SIG-M5 treated with dmso at 0.1 percent for 504 hours (cell line): ENCODE data around the gene CAND2.
"Not testable (repeated sequence)": the region's sequence is repeated elsewhere in the genome, so short reads cannot be mapped to it uniquely, and the experiment has no call there.

Source experiments
- DNase-seq: peaks from one replicate; lab custom pipeline; 2025; ENCODE audit not compliant: unreplicated experiment; lab: John Stamatoyannopoulos, UW

Gene CAND2

DNA sequence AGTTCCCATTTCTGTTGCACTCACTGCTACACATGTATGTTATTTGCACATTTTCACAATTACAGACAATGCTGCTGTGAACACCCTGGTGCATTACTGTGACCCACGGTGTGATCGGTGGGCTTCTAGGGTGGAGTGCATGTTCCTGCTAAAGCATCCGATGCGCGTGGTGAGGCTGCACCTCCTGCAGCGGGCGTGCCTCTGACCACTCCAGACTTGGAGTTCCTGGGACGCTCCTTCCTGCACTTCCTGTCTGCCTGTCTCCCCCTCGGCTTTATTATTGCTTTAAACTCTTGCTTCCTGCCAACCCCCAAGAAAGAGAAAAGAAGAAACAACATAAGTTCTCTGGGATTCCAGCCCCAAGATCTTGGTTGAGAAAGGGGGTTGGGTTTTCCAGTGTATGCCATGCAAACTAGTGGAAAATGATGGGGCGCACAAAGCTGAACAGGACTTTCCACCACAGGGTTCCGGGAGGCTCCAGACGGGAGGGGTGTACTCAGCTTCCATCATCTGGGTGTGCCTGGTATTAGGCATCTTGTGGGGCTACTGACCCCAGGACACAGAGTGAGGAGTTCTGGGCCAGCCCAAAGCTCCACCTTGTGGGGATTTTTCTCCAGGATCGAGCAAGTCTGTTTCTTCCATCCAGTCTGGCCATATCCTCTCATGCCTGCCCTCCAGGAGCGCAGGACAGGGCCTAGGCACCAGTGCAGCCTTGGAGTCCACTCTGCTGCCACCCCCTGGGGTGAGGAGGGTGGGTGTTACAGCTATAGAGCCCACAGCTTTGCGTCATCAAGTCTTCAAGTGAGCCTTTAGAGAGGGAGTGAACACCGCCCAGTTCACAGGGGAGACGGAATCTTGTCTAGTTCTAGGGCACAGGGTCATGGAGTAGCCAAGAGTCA, 33.7 kb downstream of the CAND2 start:
- DNase-seq, result no peak

DNA sequence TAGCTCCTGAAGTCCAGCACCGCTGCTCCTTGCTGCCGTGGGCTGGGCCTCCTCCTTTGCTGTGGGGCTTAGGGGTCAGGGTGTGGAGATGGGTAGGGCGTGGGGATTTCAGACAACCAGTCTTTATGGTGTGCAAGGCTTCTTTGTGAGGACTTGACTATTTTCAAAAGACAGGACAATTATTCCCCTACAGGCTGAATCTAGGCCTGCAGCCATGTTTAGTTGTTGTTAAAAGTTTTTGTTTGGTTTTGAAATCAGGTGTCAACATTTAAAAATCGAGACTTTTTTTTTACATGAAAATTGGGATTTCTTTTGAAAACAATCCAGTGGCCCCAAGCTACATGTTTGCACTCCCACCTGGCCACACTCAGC, 34.3 kb downstream of the CAND2 start:
- no peak for DNase-seq

- DNase-seq, result no peak
Measured at GRCh38 chr3:12831301-12831866, 34.9 kb downstream of the CAND2 start.

GRCh38 chr3:12832350-12833221, 36.1 kb downstream of the CAND2 start:
- no peak for DNase-seq

DNA sequence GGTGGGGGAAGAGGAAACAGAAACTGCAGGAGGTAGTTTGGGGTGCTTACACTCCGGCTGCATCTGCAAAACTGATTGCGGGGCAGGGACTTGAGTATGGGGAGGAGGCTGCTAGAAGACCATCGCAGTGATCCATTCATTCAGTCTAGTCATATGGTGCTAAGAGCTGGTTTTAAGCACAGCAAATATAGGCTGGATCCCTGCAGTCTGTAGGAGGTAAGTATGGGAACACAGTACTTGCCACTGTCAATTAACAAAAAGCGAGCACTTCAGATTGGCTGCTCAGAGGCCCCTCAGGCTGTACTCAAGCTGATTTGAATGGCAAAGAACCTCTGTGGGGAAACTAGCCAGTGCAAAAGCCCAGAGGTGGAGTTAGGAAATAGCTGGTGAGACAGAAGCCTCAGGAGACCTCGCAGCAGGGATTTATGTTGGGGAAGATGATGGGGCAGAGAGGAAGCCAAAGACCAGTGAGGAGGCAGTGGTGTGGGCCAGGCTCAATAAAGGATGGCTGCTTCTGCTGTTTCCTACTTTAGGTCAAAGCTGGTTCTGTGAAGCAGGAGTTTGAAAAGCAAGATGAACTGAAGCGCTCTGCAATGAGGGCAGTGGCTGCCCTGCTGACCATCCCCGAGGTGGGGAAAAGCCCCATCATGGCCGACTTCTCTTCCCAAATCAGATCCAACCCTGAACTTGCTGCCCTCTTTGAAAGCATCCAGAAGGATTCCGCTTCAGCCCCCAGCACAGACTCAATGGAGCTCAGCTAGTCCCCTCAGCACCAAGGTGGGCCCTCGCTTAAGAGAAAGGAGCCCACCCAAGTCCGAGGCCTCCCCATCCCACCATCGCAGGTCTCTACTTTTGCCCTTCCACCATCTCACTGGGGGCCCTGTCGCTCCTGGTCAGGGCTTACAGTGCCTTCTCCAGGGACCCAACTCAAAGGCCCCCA, 37.0 kb downstream of the CAND2 start:
- DNase-seq, result no peak

DNA sequence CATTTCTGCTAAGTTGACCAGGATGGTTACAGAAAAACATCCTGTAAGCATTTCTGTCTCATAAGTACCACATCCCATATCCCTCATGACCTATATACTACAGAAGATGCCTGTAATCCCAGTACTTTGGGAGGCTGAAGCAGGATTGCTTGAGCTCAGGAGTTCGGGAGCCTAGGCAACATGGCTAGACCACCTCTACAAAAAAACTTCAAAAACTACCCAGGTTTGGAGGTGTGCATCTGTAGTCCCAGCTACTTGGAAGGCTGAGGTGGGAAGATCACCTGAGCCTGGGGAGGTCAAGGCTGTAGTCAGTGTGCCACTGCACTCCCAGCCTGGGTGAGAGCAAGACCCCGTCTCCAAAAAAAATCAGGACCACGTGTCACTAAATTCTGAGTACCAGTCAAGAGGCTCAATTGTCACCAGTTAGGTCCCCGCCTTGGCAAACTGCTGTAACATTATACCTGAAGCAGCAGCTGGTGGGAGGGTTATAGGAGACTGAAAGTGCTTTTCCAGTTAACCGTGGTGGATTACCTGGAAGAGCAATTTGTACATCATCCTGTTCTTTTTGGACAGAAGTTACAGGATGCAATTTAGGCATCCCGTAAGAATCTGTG, 38.7 kb downstream of the CAND2 start:
- DNase-seq, result no peak

DNA sequence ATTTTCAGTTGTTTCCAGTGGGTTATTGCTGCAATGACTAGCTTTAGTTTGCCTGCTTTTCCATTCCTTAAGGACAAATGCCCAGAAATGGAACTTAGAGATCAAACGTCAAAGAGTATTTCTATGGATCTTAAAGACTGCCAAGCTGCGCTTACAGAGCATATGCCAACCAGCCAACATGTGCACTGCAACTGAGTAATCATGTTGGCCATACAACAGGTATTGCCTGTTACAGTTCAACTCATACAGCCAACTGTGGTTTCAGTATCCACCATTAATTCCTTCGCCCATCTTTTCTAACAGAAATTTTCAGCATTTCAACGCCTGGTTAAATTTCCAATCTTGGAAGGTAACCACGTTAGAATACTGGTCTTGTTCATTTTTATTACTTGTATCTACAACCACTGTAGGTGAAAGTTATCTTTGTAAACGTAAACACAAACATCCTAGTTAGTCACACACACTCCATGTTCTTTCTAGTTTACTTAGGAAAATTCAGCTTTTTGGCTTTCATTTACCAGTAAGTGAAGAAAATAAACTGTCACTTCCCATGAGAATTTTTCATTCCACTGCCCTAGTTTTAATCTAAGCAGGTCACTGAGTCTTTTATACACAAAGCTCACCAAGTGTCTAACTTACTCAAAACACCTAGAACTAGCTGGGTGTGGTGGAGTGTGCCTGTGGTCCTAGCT, 41.0 kb downstream of the CAND2 start:
- no peak for DNase-seq

- DNase-seq, result no peak
Measured at GRCh38 chr3:12838179-12838965, 41.9 kb downstream of the CAND2 start.

DNA sequence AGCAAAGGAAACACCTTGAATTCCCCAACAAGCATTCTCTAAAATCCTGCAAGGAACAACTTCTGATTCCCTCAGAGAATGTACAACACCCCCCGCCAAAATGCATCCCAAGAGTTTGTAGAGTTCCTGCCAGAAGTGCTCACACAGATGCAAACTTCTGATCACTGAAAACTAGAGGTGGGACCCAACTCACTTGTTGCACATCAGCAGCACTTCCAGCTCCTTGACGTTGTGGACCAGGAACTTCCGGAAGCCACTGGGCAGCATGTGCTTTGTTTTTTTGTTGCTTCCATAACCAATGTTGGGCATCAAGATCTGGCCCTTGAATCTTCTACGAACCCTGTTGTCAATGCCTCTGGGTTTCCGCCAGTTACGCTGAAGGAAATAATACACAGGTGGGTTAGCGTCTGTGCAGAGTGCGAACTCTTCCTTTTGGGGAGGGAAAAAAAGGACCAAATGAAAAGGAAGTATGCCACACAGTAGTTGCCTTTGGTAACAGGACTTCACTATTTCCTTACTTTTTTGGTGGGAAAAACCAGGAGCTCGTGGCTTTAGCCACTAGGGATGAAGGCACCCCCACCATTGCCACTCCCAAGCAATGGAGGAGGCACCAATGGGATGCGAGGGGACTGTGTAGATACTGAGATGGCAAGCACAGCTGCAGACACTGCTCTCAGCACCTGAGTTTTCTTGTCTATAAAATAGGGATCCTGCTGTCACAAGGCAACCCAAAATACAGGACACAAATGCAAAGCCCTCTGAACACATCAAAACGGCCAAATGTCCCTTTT, 42.9 kb downstream of the CAND2 start:
- no peak for DNase-seq

- DNase-seq, result not testable (repeated sequence)
Measured at GRCh38 chr3:12840148-12840547, 43.7 kb downstream of the CAND2 start.

DNA sequence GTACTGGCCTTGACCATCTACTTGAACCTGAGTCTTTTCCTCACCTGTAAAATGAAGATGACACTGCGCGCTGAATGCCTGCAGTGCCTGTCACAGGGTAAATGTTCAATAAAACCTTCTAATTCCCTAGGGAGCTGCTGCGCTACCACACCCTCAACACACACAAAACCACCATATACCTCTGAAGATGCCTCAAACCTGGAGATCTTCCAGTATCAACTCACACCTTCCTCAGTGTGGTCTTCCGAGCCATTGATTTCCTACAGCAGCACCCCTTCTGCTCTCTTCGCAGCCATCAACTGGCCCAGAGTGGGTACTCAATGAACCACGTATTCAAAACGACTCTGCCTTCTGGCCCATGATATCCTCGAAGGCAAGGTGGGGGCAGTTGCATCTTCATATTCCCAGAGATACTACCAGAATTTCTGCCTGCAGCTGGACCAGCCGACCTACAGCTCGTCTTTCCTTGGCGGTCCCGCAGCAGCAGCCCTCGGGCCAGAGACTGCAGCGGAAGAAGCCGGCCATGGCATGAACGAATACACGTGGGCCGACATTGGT, 44.2 kb downstream of the CAND2 start:
- no peak for DNase-seq

DNA sequence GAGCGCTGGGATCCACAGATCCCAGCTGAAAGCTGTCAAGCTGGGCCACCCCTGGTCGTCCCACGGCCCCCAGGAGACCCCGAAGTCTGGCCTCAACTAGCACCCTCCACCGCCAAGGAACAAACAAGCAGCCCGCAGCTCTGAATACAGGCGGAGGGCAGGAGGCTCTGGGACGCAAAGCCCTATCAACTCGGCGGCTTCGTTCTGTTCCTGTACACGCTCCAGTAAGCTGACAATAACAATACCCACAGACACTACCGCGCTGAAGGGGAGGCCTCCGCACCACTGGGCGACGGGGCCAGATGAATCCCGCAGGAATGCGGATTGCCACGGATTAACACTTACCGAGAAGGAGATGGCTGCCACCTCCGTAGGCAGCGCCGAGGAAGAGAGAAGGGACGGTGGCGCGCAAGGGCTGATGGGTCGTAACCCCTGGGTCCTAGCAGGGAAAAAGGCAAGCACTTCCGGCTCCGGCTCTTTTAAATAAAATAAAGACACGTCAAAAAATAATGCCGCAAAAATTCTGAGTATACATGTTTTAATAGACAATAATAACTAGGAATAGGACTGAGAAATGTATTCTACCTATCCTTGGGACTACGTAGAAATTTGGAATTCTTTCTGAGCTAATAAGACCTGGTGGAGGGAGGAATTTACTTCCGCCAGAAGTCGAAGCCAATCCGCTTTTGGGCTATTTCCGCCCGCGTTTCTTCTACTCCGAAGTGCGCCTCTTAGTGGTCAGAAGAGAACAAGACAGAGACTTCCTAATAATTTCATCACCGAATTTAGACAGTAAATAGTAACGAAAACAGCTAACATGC, 44.9 kb downstream of the CAND2 start, which contains the start of gene RPL32:
Gene RPL32, minus strand, starts transcription at position 417 of the 821 bp plus-strand sequence. CDS start 1,328 bp downstream, outside the sequence.
- peak; percentile 98 for DNase-seq

GRCh38 chr3:12841970-12842328, 45.5 kb downstream of the CAND2 start:
- no peak for DNase-seq

DNA sequence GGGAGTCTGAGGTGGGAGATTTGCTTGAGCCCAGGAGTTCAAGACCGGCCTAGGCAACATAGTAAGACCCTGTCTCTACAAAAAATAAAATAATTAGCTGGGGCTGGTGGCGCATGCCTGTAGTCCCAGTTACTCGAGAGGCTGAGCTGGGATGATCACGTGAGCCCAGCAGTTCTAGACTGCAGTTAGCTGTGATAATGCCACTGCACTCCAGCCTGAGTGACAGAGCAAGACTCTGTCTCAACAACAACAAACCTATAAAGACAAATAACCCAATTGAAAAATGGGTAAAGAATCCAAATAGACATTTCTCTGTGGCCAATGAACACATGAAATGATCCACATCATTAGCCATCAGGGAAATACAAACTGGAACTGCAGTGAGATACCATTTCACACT, 46.0 kb downstream of the CAND2 start:
- no peak for DNase-seq

DNA sequence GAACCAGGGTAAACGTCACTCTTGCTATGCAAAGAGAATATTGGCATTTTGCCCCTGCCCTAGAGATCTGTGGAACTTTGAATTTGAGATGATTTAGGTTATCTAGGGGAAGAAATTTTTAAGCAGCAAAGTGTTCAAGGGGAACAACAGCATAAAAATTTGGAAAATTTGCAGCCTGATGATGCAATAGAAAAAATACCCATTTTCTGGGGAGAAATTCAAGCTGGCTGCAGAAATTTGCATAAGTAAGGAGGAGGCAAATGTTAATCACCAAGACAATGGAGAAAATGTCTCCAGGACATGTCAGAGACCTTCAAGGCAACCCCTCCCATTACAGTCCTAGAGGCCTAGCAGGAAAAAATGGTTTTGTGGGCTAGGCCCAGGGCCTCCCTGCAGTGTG, 49.3 kb downstream of the CAND2 start:
- no peak for DNase-seq

GRCh38 chr3:12852201-12852600, 55.7 kb downstream of the CAND2 start:
- DNase-seq, result no peak

DNA sequence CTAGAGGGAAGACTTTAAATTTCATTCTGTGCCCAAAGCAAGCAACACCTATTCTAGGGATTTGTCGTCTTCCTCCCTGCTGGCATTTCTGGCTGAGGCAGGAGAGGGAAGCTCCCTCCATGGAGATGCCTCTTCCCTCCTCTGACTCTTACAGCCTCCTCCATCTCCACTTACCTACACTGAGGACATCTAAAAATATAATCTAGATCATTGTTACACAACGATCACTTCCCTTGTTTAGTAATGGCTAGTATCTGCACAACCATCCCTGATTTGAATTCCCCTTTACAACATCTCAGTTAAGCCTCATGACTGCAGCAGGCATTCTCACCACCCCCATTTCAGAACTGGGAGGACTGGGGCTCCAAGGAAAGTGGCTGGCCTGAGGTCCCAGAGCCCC, 57.4 kb downstream of the CAND2 start:
- DNase-seq, result not testable (repeated sequence)
